ENCODE measurements around the gene TCIRG1.
A peak's percentile ranks its signal among the peaks of the same experiment; 100 is the strongest.

TCIRG1 gene

GRCh38 chr11:68040101-68040956 lies 1.5 kb downstream of the TCIRG1 start:
- peak overlapping the region; percentile 52 to 91 for H3K4me3 ChIP-seq (ENCODE audit: insufficient read depth in 1 of 2, low read depth in 1 of 2, low read length in 2 of 2)
- H2BK120ac ChIP-seq (ENCODE audit: low read depth, low read length), result peak overlapping the region; percentile 89
- H3K27me3 ChIP-seq (ENCODE audit: control insufficient read depth in 1 of 2, insufficient read depth in 1 of 2, low read length in 2 of 2), result no peaks in the 10 kb centered on the region
- peak overlapping the region; percentile 60 for H2BK5ac ChIP-seq (ENCODE audit: low read depth, low read length, poor library complexity, severe bottlenecking)
- peak overlapping the region in 1 of 2 experiments; percentile 94 for H3K14ac ChIP-seq (ENCODE audit: low read length in 2 of 2)
- WGBS, result 23% methylated on average over 19 of the region's 22 CpGs
- H3K4ac ChIP-seq (ENCODE audit: low read depth in 1 of 2, low read length in 2 of 2), result peak overlapping the region; percentile 90 to 98
- no peak overlapping the region for H2AFZ ChIP-seq (ENCODE audit: low read depth, low read length)
- peaks cover 70% of the 10 kb centered on the region for H3K4me1 ChIP-seq (ENCODE audit: control insufficient read depth, insufficient read depth, low read depth, low read length)
- peak overlapping the region; percentile 95 for H2AK5ac ChIP-seq (ENCODE audit: low read length, severe bottlenecking)
- peak overlapping the region in 1 of 2 experiments; percentile 61 for H3K23ac ChIP-seq (ENCODE audit: low read length in 2 of 2)
- peak overlapping the region; percentile 73 for H3K27ac ChIP-seq (ENCODE audit: low read length, poor library complexity, severe bottlenecking)
- H3K9me3 ChIP-seq (ENCODE audit: control insufficient read depth, low read length), result no peaks in the 10 kb centered on the region
- H3K9ac ChIP-seq (ENCODE audit: low read length), result peak overlapping the region; percentile 95
- peak; percentile 90 for DNase-seq
- H3K36me3 ChIP-seq (ENCODE audit: control insufficient read depth in 1 of 2, insufficient read depth in 2 of 2, low read depth in 1 of 2, low read length in 2 of 2), result peaks cover 27 to 58% of the 10 kb centered on the region in 2 experiments
- H3K79me1 ChIP-seq (replicated peaks; ENCODE audit: low read length, poor library complexity, severe bottlenecking), result peaks cover 20% of the 10 kb centered on the region
- peak overlapping the region; percentile 92 for H4K8ac ChIP-seq (ENCODE audit: low read length)
- peak overlapping the region; percentile 86 for H3K4me2 ChIP-seq (ENCODE audit: low read length, poor library complexity, severe bottlenecking)
- peak overlapping the region; percentile 52 to 87 for H2BK12ac ChIP-seq (ENCODE audit: low read length in 2 of 2)
- peak overlapping the region; percentile 90 to 95 for H3K18ac ChIP-seq (ENCODE audit: low read depth in 1 of 2, low read length in 2 of 2)
- H2BK15ac ChIP-seq (ENCODE audit: low read depth, poor library complexity, severe bottlenecking), result peak overlapping the region; percentile 99
- peak overlapping the region; percentile 97 for H4K91ac ChIP-seq (ENCODE audit: low read length)

DNA sequence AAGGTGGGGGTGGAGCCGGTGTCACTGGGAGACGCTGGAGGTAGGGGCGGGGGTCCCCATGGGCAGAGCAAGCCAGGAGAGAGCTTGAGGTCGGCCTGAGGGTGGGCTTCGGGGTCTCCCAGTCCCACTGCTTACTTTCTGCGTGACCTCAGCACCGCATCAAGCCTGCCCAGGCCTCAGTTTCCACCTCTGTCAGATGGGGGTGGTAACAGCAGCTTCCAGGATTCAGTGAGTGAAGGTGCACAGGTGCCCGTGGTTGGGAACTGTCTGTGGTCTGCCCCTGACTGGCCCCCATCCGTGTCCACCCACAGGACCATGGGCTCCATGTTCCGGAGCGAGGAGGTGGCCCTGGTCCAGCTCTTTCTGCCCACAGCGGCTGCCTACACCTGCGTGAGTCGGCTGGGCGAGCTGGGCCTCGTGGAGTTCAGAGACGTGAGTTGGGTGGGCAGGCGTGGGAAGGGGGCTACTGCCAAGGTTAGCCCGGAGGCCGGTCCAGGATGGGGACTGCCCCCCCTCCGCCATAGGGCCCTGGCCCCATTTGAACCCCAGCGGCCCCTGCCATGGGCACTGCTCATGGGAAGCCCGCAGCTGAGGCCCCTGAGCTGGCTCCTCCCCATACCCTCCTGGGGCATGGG lies 2.2 kb downstream of the TCIRG1 start:
- Histone ChIP-seq H2AFZ (ENCODE audit: low read depth, low read length) (no peak overlapping the region), H2BK120ac (ENCODE audit: low read depth, low read length) (peak overlapping the region; percentile 89), H3K9ac (ENCODE audit: low read length) (peak overlapping the region; percentile 95), H3K4me3 (ENCODE audit: insufficient read depth in 1 of 2, low read depth in 1 of 2, low read length in 2 of 2) (peak overlapping the region; percentile 52 to 91), H2BK5ac (ENCODE audit: low read depth, low read length, poor library complexity, severe bottlenecking) (peak overlapping the region; percentile 60), H3K14ac (ENCODE audit: low read length in 2 of 2) (peak overlapping the region in 1 of 2 experiments; percentile 94), H3K18ac (ENCODE audit: low read depth in 1 of 2, low read length in 2 of 2) (peak overlapping the region; percentile 90 to 95), H3K27me3 (ENCODE audit: control insufficient read depth in 1 of 2, insufficient read depth in 1 of 2, low read length in 2 of 2) (no peaks in the 10 kb centered on the region), H2AK5ac (ENCODE audit: low read length, severe bottlenecking) (peak overlapping the region; percentile 95), H3K4me2 (ENCODE audit: low read length, poor library complexity, severe bottlenecking) (peak overlapping the region; percentile 86), H3K4ac (ENCODE audit: low read depth in 1 of 2, low read length in 2 of 2) (peak overlapping the region; percentile 90 to 98), H4K8ac (ENCODE audit: low read length) (peak overlapping the region; percentile 87), H2BK12ac (ENCODE audit: low read length in 2 of 2) (peak overlapping the region; percentile 4 to 59), H3K79me1 (replicated peaks; ENCODE audit: low read length, poor library complexity, severe bottlenecking) (peaks cover 17% of the 10 kb centered on the region), H2BK15ac (ENCODE audit: low read depth, poor library complexity, severe bottlenecking) (peak overlapping the region; percentile 63), H3K36me3 (ENCODE audit: control insufficient read depth in 1 of 2, insufficient read depth in 2 of 2, low read depth in 1 of 2, low read length in 2 of 2) (peaks cover 29 to 59% of the 10 kb centered on the region in 2 experiments), H3K27ac (ENCODE audit: low read length, poor library complexity, severe bottlenecking) (peak overlapping the region; percentile 73), H4K91ac (ENCODE audit: low read length) (peak overlapping the region; percentile 94), H3K23ac (ENCODE audit: low read length in 2 of 2) (peak overlapping the region in 1 of 2 experiments; percentile 28), H3K4me1 (ENCODE audit: control insufficient read depth, insufficient read depth, low read depth, low read length) (peaks cover 70% of the 10 kb centered on the region), H3K9me3 (ENCODE audit: control insufficient read depth, low read length) (no peaks in the 10 kb centered on the region)
- WGBS, result 88% methylated on average over 22 of the region's 23 CpGs
- no peak for DNase-seq

DNA sequence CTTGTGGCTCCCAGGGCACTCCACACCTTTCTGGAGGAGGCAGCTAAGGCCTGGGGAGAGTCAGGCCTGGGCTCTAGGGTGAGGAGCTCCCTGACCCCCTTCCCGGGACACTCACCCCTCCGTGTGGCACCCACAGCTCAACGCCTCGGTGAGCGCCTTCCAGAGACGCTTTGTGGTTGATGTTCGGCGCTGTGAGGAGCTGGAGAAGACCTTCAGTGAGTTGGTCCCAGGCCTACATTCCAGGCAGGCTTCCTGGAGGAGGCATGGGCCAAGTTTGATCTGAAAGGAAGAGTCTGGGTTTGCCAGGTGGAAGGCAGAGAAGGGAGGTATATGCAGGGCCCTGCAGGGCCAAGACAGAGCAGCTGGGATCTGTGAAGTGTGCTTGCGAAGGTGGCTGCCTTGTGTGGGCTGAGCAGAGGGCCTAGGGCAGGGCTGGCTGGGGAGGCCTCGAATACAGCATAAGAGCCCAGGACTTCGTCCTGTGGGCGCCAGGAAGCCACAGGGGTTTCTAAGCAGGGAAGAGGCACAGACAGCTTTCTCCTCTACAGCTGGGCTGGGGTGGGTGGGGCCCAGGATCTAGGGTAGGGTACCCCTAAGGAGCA lies 2.9 kb downstream of the TCIRG1 start:
- H3K23ac ChIP-seq (ENCODE audit: low read length in 2 of 2), result no peak overlapping the region
- peaks cover 16% of the 10 kb centered on the region for H3K79me1 ChIP-seq (replicated peaks; ENCODE audit: low read length, poor library complexity, severe bottlenecking)
- H2BK12ac ChIP-seq (ENCODE audit: low read length in 2 of 2), result no peak overlapping the region
- no peak overlapping the region for H2BK120ac ChIP-seq (ENCODE audit: low read depth, low read length)
- peak overlapping the region; percentile 37 for H4K91ac ChIP-seq (ENCODE audit: low read length)
- peak overlapping the region; percentile 1 to 49 for H3K4ac ChIP-seq (ENCODE audit: low read depth in 1 of 2, low read length in 2 of 2)
- H3K18ac ChIP-seq (ENCODE audit: low read depth in 1 of 2, low read length in 2 of 2), result no peak overlapping the region
- peak overlapping the region; percentile 36 for H3K9ac ChIP-seq (ENCODE audit: low read length)
- H2BK15ac ChIP-seq (ENCODE audit: low read depth, poor library complexity, severe bottlenecking), result no peak overlapping the region
- H3K4me2 ChIP-seq (ENCODE audit: low read length, poor library complexity, severe bottlenecking), result no peak overlapping the region
- peaks cover 31 to 59% of the 10 kb centered on the region in 2 experiments for H3K36me3 ChIP-seq (ENCODE audit: control insufficient read depth in 1 of 2, insufficient read depth in 2 of 2, low read depth in 1 of 2, low read length in 2 of 2)
- DNase-seq, result no peak
- no peak overlapping the region for H2AFZ ChIP-seq (ENCODE audit: low read depth, low read length)
- no peak overlapping the region for H4K8ac ChIP-seq (ENCODE audit: low read length)
- no peaks in the 10 kb centered on the region for H3K27me3 ChIP-seq (ENCODE audit: control insufficient read depth in 1 of 2, insufficient read depth in 1 of 2, low read length in 2 of 2)
- H3K4me3 ChIP-seq (ENCODE audit: insufficient read depth in 1 of 2, low read depth in 1 of 2, low read length in 2 of 2), result no peak overlapping the region
- H3K4me1 ChIP-seq (ENCODE audit: control insufficient read depth, insufficient read depth, low read depth, low read length), result peaks cover 70% of the 10 kb centered on the region
- H3K9me3 ChIP-seq (ENCODE audit: control insufficient read depth, low read length), result no peaks in the 10 kb centered on the region
- WGBS, result 92% methylated on average over 12 of the region's 12 CpGs
- no peak overlapping the region for H2BK5ac ChIP-seq (ENCODE audit: low read depth, low read length, poor library complexity, severe bottlenecking)
- H3K27ac ChIP-seq (ENCODE audit: low read length, poor library complexity, severe bottlenecking), result peak overlapping the region; percentile 33
- H2AK5ac ChIP-seq (ENCODE audit: low read length, severe bottlenecking), result peak overlapping the region; percentile 21
- H3K14ac ChIP-seq (ENCODE audit: low read length in 2 of 2), result no peak overlapping the region

All from mesenchymal stem cell (in vitro differentiated cells and primary cell).